Left lobe of liver (tissue), 2 donors: ENCODE measurements around the gene KLHL25. TPM values are rescaled to one million over a fixed set of nuclear protein-coding genes. Genes with fewer than 3 reads are reported as not detected.

Experiments
- ATAC-seq: fragments of 200-7000 bp; cut with Tn5 transposase; one replicate; pipeline ENCODE4 v1.9.1; 2020; ENCODE audit warnings: mild to moderate bottlenecking, moderate library complexity
- DNase-seq: peaks from one replicate; pipeline ENCODE4 v3.0.0-alpha.2; 2020; ENCODE audit warnings: low spot score
- total RNA-seq: library from RNA; stranded (reverse); gene quantifications from one replicate; pipeline ENCODE4 v1.2.1, GENCODE V29; 2021
- donor health status: DM: no; HTN: no; CAD: no; lungs with moderate emphysema.
- donor health status: DM: no; HTN: yes; CAD: no.

The KLHL25 gene
- total RNA-seq, 1 donor from 2014 or later: 6.7 TPM

DNA sequence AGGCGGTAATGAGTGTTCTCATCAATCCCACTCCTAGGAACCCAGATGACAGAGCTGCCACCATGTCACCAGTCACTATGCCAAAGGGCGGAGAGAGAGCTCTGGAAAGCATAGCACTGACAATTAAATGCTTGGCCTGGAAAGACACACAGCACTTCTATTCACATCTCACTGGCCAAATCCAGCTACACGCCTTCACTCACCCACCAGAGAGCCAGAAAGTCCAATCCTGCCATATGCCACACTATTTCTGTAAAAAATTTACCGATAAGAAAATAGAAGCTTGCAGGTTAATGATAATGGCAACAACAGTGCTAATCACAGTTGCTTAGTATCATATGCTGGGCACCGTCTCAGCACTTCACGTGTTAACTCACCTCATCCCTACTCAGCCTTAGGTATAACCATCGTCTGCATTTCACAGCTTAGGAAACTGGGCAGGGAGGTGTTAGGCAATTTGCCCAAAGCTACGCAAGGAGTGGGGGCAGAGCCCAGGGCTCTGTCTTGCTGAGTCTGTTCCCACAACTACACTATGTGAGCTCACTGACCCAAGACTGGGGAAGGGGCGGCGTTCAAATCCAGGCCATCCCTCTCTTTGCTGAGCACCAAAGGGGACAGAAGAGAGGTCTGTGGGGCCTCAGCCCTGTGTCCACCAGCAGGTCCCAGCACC, 16.5 kb downstream of the KLHL25 start:
- DNase-seq (no peak), ATAC-seq (peak; percentile 27)

DNA sequence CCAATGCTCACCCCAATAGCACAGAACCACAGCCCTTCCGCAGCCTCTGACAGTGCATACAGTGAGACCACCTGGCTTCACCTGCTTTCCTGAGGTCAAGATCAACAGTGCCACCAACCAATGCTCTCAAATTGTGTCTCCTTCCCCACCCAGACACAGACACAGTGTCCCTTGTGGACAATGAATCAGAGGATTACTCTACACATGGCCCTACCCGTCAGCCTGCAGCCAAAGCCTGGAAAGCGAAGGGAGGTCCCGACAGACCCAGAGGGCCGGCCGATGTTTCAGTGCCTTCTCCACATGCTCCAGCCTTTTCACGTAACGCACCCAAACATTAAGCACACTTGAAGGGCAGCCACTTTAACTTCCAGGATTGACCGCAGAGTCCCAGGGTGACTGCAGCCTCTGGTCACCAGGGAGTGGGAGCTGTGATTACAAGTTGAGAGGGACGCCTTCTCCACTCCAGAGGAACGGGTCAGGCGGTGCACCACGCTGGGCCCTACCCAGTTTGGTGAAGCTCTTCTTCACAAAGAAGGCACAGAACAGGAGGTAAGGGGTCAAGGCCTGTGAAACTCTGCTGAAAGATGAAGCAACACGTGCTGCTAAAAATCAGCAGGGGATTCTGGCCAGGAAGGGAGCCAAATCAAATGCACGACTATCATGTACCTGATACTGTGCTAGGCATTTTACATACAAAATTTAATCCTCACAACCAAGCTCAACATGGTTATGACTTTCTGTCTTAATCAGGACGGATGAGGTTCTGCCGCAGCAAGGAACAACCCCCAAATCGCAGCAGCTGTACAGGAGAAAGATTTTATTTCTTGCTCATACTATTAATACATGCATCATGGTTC, 17.2 kb downstream of the KLHL25 start:
- peak; percentile 33 for ATAC-seq
- peak; percentile 67 for DNase-seq

DNA sequence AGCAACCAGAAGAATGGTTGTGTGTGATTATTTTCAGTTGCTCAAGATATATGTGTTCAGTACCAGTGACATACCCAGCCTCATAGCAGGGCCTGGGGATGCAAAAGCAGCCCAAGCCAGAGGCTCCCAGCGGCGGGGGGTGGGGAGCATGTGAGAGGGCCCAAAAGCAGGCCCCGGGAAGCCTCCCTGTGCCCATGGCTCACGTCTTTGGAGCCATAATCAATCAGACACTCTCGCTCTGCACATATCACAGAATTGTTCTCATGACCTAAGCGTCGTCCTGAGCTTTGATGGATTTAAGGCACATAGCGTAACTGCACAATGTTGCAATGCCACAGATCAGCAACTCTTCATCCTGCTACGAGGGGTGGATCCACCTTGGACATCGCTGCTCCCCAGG, 20.8 kb downstream of the KLHL25 start:
- DNase-seq (no peak), ATAC-seq (no peak)

DNA sequence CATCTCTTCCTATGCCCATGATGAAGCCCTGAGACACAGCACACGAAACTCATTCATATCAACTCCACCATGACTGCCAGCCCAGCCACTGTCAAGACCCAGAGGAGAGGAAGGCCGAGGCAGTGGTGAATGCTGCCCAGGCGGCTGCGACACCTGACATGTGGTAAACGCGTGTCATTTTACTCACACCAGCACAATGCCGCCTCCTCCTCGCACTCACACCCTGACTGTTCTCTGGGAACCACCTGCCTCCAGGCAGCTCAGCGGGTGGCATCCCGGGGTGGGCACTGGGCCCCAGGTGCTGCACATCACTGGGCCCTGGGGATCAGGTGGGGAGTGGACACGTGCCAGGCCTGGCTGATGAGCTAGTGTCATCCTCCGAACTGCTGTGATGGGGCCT, 21.5 kb downstream of the KLHL25 start:
- ATAC-seq (no peak), DNase-seq (no peak)

DNA sequence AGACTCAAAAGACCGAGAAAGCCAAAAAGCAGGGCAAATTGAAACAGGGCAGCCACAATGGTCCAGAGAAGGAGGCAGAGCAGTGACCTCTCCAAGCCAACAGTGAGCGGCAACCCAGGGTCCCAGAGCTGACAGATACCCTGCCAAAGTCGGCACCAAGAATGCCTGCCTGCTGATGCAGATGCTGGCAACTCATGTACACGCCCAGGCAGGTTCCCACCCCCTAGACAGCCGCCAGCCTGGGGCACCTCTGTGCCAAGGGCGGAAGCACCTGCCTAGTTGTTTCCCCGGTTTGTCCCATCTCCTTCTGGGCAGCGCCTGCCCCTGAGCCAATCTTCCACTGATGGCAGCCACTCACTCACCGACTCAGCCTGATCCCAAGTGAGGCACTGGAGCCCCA, 22.1 kb downstream of the KLHL25 start:
- ATAC-seq (peak; percentile 68), DNase-seq (peak; percentile 91)

DNA sequence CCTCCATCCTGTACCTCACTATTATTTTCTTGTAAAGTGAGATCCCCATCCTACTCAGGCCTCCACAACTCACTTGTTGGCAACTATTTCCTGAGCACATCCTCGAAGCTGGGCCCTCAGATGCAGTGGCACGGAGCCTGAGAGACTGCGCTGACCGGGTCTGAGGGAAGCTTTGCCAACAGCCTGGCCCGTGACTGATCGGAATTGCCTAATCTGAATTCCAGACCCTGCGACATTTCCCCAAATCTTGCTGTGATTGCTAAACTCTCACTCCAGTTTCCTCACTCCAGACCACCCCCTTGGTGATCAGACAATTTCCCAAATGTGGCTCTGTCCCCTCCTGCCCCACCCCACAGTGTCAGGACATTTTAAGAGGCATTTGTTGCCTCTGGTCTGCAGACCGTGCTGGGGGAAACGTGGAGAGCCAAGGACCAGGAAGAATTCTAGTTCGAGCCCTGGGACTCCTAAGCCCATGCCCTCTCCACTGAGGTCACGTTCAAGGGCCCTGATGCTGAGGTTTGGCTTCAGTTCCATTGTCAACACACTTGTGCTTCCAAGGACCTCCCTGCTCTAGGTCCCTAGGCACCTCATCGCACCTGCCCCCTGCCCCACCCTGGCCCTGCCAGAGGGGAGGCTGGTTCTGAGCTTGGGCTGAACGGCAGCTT, 22.8 kb downstream of the KLHL25 start:
- peak; percentile 82 for DNase-seq
- peak; percentile 56 for ATAC-seq

DNA sequence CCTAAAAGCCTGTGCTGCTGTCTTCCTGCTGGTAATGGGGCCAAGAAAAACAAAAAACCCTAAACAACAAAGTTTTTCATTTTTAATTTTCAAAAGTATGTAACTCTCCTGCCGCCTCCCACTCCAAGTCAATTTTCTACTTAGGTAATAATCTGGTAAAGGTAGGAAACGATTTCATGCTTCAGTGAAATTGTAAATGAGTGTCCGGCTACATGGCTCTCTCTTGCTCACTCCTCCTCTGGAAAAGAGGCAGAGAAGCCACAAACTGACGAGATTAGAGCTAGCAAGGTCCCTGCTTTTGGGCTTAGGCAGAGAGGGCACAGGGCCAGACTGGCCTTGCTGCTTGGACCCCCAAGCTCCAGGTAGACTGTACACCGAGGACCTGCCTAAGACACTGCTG, 23.5 kb downstream of the KLHL25 start:
- DNase-seq (no peak), ATAC-seq (no peak)

DNA sequence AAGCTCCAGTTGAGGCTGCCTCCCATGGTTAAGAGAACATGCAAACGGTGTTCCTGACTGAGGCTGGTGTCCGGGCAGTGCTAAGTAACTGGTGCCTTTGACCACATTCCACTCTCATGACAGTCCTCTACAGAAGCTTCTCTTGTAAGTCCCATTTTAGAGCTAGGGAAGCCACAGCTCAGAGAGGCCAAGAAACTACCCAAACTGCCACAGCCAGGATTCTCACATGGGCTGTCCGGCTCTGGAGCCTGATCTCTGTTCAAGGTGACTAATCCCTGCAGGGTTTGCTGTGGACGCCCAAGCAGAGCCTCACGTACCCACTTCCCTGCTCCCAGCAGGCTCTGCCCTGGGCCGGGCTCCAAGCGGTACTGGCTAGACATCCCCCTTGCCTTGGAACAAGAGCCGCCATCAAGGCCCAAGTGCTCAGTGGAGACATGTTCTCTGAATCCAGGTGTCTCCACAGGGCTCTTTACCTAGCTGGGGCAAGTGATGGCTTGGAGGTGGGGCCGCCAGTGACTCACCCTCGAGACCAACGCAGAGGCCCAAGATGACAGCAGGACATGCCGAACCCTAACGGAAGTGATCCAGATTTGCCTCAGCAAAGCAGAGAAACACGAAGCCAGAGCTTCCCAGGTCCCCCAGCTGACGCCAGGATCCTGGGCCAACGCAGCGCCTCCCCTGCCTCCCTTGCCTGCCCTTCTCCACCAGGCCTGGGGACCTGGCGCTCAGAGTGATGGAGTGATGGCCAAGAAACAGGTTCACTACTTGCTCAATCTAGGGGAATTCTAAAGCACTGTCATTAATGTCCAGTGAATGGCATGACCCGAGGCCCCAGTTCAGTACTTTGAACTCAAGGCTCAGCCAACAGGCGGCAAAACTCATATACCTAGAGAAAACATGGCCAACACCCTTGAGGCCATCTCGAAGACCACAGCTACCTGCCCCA, 24.4 kb downstream of the KLHL25 start:
- peak; percentile 85 for DNase-seq
- ATAC-seq: peak; percentile 60

DNA sequence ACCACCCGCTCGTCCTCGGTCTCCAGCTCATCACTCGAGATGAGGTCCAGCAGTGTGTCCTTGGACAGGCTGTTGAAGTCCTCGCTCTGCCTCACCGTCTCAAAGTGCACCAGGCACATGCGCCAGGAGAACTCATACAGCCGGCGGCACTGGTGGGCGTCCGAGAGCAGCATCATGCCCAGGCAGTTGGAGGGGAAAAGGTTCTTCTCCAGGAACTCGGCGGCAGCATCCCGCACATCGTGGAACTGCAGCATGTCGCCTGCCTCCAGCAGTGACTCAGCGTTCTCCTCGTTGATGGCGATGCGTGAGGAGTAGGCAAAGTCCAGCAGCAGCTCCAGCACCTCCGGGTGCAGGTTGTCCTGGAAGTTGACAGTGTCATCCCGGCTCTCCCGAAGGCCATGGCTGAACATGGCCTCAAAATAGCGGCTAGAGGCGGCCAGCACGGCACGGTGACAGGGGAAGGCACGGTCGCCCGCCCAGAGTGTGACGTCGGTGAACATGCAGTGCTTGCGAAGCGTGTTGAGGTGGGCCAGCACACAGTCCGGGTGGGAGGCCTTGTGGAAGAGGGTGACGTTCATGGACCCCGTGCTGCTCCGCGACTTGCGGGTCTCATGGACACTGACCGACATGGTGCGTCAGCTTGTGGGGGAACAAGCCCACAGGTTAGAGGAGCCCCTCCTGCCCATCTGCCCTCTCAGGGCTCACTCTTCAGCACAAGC, 25.4 kb downstream of the KLHL25 start:
- no peak for ATAC-seq
- DNase-seq: no peak

DNA sequence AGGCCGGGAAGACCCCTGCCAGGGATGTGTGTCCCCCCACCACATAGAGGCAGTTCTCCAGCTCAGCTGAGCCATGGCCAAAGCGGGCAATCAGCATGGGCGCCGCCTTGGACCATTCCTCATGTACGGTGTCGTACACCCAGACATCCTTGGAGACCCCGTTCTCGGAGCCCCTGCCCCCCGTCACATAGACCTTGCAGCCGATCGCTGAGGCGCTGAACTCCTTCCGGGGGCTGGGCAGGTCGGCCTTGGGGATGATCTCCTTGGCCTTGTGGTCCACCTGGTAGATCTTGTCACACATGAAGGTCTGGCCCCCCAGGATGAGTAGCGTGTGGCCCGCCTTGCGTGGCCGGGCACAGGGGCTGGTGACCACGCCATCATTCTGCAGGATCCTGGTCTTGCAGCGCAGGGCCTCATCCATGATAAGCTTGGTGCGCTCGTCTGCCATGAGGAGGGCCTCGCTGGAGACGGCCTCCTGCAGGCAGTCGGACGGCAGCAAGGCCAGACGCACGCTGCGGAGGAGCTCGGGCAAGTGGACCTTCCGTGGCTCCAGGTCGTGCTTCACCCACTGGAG, 26.0 kb downstream of the KLHL25 start:
- ATAC-seq: no peak
- no peak for DNase-seq

DNA sequence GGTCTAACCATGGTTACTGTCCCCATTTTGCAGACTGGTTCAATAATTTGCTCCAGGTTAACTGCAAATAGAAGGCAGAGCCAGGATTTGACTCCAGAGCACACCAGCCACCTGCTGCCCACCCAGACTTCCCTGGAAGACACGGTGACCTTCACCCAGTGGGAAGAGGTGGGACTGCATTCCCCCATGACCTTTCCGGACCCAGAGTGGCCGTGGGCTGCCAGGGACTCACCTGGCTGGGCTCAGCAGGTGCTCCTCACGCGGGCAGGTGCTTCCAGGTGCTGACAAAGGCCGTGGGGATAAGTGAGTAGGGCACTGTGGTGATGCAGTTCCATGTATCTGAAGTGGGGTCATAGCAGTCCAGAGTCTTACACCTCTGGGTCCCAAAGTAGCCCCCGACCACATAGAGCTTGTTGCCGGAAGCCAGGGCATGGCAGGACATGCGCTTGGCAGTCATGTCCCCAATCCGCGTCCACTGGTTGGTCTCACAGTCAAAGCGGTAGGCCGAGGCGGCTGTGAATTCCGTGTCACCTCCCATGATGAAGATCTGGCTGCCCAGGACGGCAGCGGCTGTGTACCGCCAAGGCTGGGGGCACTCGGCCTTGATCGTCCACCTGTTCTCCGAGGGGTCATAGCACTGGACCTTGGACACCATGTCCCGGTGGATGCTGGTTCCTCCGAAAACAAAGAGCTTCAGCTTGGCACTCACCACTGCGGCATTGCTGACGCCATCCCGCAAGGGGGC, 26.8 kb downstream of the KLHL25 start:
- DNase-seq (no peak), ATAC-seq (no peak)

DNA sequence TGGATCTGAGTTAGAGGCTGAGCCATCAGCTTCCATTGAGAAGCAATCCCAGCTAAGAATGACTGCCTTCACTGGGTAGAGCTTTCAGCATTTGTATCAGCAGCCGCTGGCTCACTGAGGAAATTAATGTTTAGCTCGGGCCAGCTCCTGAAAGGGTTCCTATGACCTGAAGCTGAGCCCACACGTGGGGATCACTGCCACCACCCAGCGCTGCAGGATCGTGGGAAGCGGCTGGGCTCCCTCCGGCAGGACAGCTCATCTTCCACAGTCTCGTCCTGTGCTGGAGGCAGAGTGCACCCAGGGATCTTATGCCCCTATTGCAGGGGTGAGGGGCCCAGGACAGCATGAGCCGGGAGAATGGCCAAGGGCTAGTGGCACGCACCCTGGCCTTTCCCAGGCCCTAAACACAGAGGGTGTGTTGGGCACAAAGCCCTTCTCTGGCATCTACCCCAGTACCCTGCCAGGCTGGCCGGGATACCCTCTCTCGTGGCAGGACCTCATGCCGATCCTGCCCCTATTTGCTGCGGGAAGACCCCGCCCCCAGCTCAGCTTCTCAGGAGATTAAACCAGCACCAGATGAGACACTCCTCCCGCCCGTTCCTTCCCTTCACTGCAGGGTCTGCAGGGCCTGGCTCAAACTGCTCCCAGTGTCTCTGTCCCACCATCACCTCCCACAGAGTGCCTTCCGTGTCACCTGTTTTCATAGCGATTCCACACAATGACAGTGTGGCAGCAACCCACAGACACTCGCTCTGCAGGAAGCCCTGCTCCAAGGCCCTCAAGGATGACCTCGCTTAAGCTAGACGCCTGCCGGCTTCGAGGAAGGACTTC, 28.5 kb downstream of the KLHL25 start:
- peak; percentile 84 for DNase-seq
- peak; percentile 66 for ATAC-seq

DNA sequence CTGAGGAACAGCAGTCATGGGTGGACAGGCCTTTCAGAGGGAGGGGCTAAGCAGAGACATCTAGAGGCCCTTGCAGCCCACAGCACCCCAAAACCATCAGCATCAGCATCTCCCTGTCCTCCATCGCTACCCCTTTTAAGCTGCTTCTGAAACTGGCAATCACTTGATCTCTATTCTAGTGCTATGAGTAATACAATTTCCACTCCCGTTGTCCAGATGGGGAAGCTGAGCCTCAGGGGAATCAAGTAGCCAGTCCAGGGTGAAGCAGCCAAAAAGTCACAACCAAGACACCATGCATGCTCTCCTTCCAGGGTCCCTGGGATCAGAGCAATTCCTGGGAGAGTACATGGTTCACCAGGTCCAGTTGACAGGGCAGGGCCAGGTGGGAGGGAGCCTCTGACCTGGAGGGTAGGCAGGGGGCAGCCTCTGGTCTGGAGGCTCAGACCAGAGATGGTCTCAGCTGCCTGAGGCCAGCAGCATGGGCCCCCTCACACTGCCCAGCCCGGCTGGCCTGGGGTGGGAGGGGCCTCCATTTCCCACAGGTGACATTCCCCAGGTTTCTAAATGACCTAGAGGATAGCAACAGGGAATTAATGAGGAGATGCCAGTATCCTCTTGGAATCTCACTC, 30.0 kb downstream of the KLHL25 start:
- DNase-seq: no peak
- no peak for ATAC-seq

DNA sequence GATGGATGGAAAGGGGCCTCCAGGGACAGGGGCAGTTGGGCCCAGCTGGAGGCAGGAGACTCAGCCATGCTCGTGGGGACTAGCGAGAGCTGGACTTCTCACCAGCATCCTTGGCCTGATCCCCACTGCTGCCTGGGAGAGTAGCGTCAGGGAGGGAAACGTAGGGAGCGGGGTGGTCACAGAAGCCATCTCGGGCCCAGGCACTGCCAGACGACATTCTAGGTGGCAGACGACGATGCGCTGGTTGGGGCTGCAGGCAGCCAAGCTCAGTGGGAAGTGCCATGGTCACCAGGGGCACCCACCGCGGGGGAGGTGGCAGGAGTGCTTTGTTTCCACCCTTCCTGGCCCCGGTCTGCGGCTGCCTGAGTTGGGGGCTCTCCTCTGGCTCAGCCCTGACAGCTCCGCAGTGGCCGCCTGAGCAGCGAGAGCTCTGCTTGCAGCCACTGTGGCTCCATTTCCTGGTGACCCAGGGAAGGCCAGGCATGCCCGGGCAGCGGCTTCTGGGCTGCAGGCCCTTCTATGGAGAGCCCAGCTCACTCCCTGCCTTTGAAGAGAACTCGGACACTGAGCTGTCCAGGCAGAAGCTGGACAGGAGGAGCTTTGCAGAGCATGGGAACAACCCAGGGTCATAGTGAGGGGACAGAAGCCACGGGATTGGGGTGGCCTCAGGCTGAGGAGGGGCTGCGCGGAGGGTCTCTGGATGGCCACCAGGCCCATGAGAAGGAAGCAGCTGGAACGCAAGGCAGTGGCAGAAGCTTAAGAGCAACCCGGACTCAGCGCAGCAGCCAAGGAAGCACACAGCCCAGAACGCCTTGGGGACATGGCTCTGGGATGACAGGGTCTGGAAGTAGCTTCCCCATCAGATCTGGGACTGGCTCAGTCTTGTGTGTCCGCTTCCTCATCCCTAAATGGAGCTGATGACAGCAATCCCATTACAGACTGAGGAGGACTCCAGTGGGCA, 30.8 kb downstream of the KLHL25 start:
- DNase-seq (no peak), ATAC-seq (no peak)

DNA sequence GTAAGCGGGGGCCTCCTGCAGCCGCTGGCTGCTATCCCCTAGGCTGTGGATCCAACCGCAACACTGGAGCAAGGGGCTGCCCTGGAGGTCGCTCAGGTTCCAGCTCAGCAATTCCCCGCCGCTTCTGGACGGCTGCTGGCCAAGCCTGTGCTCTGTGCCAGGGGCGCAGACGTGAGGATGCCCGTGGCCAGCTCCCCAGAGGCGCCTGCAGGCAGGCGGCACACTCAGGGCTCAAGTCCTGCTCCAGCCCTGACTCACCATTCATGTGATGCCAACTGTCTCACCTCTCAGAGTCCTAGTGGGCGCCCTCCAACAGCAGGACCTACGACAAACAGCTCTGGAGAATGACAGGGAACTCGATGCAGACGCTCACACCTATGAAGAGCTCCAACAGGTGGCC, 31.6 kb downstream of the KLHL25 start:
- ATAC-seq (peak; percentile 23), DNase-seq (no peak)

DNA sequence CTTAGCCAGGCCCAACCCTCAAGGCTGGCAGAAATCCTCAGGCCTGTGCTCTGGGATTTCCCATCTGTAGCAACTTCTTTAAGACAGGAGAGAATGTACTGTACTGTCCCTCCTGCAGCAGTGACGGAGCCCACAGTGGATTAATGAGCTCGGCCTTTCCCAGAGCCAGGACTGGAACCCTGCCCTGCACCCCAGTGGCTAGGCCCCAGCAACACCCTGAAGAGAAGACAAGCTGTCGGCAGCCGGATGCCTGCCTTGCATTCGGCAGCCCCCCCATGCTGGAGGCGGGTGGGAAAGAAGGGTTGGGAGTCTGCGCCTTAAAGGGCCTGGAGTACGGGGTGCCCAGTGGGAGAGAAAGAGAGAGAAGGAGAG, 32.0 kb downstream of the KLHL25 start:
- DNase-seq (no peak), ATAC-seq (no peak)
